ENCODE measurements around the gene GAGE2A.
"Not testable (repeated sequence)": the region's sequence is repeated elsewhere in the genome, so short reads cannot be mapped to it uniquely, and the experiment has no call there.

Gene GAGE2A

GRCh38 chrX:49589196-49589595 is at the start of gene GAGE2A:
Gene GAGE2A (plus strand): TSS chrX:49589496. CDS start chrX:49590651, 1,155 bp downstream.
- not testable (repeated sequence) for H3K9ac ChIP-seq (ENCODE audit: low read length); H3K27me3 ChIP-seq (ENCODE audit: control insufficient read depth, insufficient read depth, low read length); H3K4me1 ChIP-seq (ENCODE audit: control insufficient read depth, insufficient read depth, low read length); H3K4me3 ChIP-seq (ENCODE audit: low read length); H3K36me3 ChIP-seq (ENCODE audit: control insufficient read depth, insufficient read depth, low read length); H3K9me3 ChIP-seq (ENCODE audit: control insufficient read depth, low read length)

- H3K36me3 ChIP-seq (ENCODE audit: control insufficient read depth, insufficient read depth, low read length); H3K4me3 ChIP-seq (ENCODE audit: low read length); H3K9me3 ChIP-seq (ENCODE audit: control insufficient read depth, low read length); H3K9ac ChIP-seq (ENCODE audit: low read length); H3K4me1 ChIP-seq (ENCODE audit: control insufficient read depth, insufficient read depth, low read length); H3K27me3 ChIP-seq (ENCODE audit: control insufficient read depth, insufficient read depth, low read length): not testable (repeated sequence)
Measured at GRCh38 chrX:49541433-49541832, 47.9 kb upstream of the GAGE2A start, which contains the start of gene GAGE12D. Gene GAGE12D (plus strand): TSS chrX:49541733. CDS start chrX:49542888, 1,155 bp downstream.

GRCh38 chrX:49550989-49551388 is 38.3 kb upstream of the GAGE2A start, which contains the start of gene GAGE12E:
Gene GAGE12E (plus strand): TSS chrX:49551289. CDS start chrX:49552444, 1,155 bp downstream.
- not testable (repeated sequence) for H3K36me3 ChIP-seq (ENCODE audit: control insufficient read depth, insufficient read depth, low read length); H3K9me3 ChIP-seq (ENCODE audit: control insufficient read depth, low read length)

GRCh38 chrX:49560542-49560941 is 28.8 kb upstream of the GAGE2A start, which contains the start of gene GAGE12F:
Gene GAGE12F (plus strand): TSS chrX:49560842. CDS start chrX:49561997, 1,155 bp downstream.
- H3K4me1 ChIP-seq (ENCODE audit: control insufficient read depth, insufficient read depth, low read length); H3K4me3 ChIP-seq (ENCODE audit: low read length); H3K36me3 ChIP-seq (ENCODE audit: control insufficient read depth, insufficient read depth, low read length); H3K9me3 ChIP-seq (ENCODE audit: control insufficient read depth, low read length); H3K27me3 ChIP-seq (ENCODE audit: control insufficient read depth, insufficient read depth, low read length); H3K9ac ChIP-seq (ENCODE audit: low read length): not testable (repeated sequence)

More at GRCh38 chrX:49550989-49551388, 38.3 kb upstream of the GAGE2A start, which contains the start of gene GAGE12E:
- H3K9ac ChIP-seq (ENCODE audit: low read length); H3K27me3 ChIP-seq (ENCODE audit: control insufficient read depth, insufficient read depth, low read length); H3K4me1 ChIP-seq (ENCODE audit: control insufficient read depth, insufficient read depth, low read length); H3K4me3 ChIP-seq (ENCODE audit: low read length): not testable (repeated sequence)

GRCh38 chrX:49568728-49569127 is 20.6 kb upstream of the GAGE2A start:
- H3K4me1 ChIP-seq (ENCODE audit: control insufficient read depth, insufficient read depth, low read length): not testable (repeated sequence)

GRCh38 chrX:49569152-49569551 is 20.1 kb upstream of the GAGE2A start:
- H3K9ac ChIP-seq (ENCODE audit: low read length); H3K27me3 ChIP-seq (ENCODE audit: control insufficient read depth, insufficient read depth, low read length); H3K4me1 ChIP-seq (ENCODE audit: control insufficient read depth, insufficient read depth, low read length); H3K9me3 ChIP-seq (ENCODE audit: control insufficient read depth, low read length); H3K36me3 ChIP-seq (ENCODE audit: control insufficient read depth, insufficient read depth, low read length); H3K4me3 ChIP-seq (ENCODE audit: low read length): not testable (repeated sequence)

More at GRCh38 chrX:49568728-49569127, 20.6 kb upstream of the GAGE2A start:
- not testable (repeated sequence) for H3K9me3 ChIP-seq (ENCODE audit: control insufficient read depth, low read length); H3K9ac ChIP-seq (ENCODE audit: low read length); H3K4me3 ChIP-seq (ENCODE audit: low read length); H3K36me3 ChIP-seq (ENCODE audit: control insufficient read depth, insufficient read depth, low read length); H3K27me3 ChIP-seq (ENCODE audit: control insufficient read depth, insufficient read depth, low read length)

- not testable (repeated sequence) for H3K4me3 ChIP-seq (ENCODE audit: low read length); H3K36me3 ChIP-seq (ENCODE audit: control insufficient read depth, insufficient read depth, low read length); H3K9ac ChIP-seq (ENCODE audit: low read length); H3K4me1 ChIP-seq (ENCODE audit: control insufficient read depth, insufficient read depth, low read length); H3K27me3 ChIP-seq (ENCODE audit: control insufficient read depth, insufficient read depth, low read length); H3K9me3 ChIP-seq (ENCODE audit: control insufficient read depth, low read length)
Measured at GRCh38 chrX:49570100-49570499, 19.2 kb upstream of the GAGE2A start, which contains the start of gene GAGE12G. Gene GAGE12G (plus strand): TSS chrX:49570400. CDS start chrX:49571555, 1,155 bp downstream.

- not testable (repeated sequence) for H3K9me3 ChIP-seq (ENCODE audit: control insufficient read depth, low read length); H3K27me3 ChIP-seq (ENCODE audit: control insufficient read depth, insufficient read depth, low read length); H3K36me3 ChIP-seq (ENCODE audit: control insufficient read depth, insufficient read depth, low read length); H3K4me1 ChIP-seq (ENCODE audit: control insufficient read depth, insufficient read depth, low read length); H3K4me3 ChIP-seq (ENCODE audit: low read length); H3K9ac ChIP-seq (ENCODE audit: low read length)
Measured at GRCh38 chrX:49579649-49580048, 9.6 kb upstream of the GAGE2A start, which contains the start of gene GAGE12H. Gene GAGE12H (plus strand): TSS chrX:49579949. CDS start chrX:49581104, 1,155 bp downstream.

GRCh38 chrX:49589769-49590478 is 628 bp downstream of the GAGE2A start:
- H3K4me1 ChIP-seq (ENCODE audit: control insufficient read depth, insufficient read depth, low read length); H3K36me3 ChIP-seq (ENCODE audit: control insufficient read depth, insufficient read depth, low read length); H3K9ac ChIP-seq (ENCODE audit: low read length); H3K4me3 ChIP-seq (ENCODE audit: low read length); H3K27me3 ChIP-seq (ENCODE audit: control insufficient read depth, insufficient read depth, low read length); H3K9me3 ChIP-seq (ENCODE audit: control insufficient read depth, low read length): not testable (repeated sequence)

- H3K9ac ChIP-seq (ENCODE audit: low read length): not testable (repeated sequence)
Measured at GRCh38 chrX:49590488-49590887, 1.2 kb downstream of the GAGE2A start.

GRCh38 chrX:49598720-49599119 is 9.4 kb downstream of the GAGE2A start, which contains the start of gene GAGE1:
Gene GAGE1 (plus strand): TSS chrX:49599020. CDS start chrX:49600175, 1,155 bp downstream.
- H3K36me3 ChIP-seq (ENCODE audit: control insufficient read depth, insufficient read depth, low read length); H3K4me1 ChIP-seq (ENCODE audit: control insufficient read depth, insufficient read depth, low read length); H3K27me3 ChIP-seq (ENCODE audit: control insufficient read depth, insufficient read depth, low read length); H3K4me3 ChIP-seq (ENCODE audit: low read length); H3K9me3 ChIP-seq (ENCODE audit: control insufficient read depth, low read length); H3K9ac ChIP-seq (ENCODE audit: low read length): not testable (repeated sequence)

More at GRCh38 chrX:49590488-49590887, 1.2 kb downstream of the GAGE2A start:
- not testable (repeated sequence) for H3K9me3 ChIP-seq (ENCODE audit: control insufficient read depth, low read length); H3K27me3 ChIP-seq (ENCODE audit: control insufficient read depth, insufficient read depth, low read length); H3K4me3 ChIP-seq (ENCODE audit: low read length); H3K4me1 ChIP-seq (ENCODE audit: control insufficient read depth, insufficient read depth, low read length); H3K36me3 ChIP-seq (ENCODE audit: control insufficient read depth, insufficient read depth, low read length)

GRCh38 chrX:49610718-49611310 is 21.5 kb downstream of the GAGE2A start:
- Histone ChIP-seq H3K9me3 (ENCODE audit: control insufficient read depth, low read length) (no peaks in the 10 kb centered on the region), H3K9ac (ENCODE audit: low read length) (no peak overlapping the region), H3K27me3 (ENCODE audit: control insufficient read depth, insufficient read depth, low read length) (no peaks in the 10 kb centered on the region), H3K36me3 (ENCODE audit: control insufficient read depth, insufficient read depth, low read length) (no peaks in the 10 kb centered on the region), H3K4me1 (ENCODE audit: control insufficient read depth, insufficient read depth, low read length) (no peaks in the 10 kb centered on the region), H3K4me3 (ENCODE audit: low read length) (no peak overlapping the region)
